HCT116 (cell line): ENCODE data around the gene POFUT2. TPM values are rescaled to one million over a fixed set of nuclear protein-coding genes. Genes with fewer than 3 reads are reported as not detected.

ENCODE experiments used
- ATAC-seq: fragments of 200-7000 bp; cut with Tn5 transposase; 2 replicates; pipeline ENCODE4 v1.9.1; 2020; ENCODE audit warnings: mild to moderate bottlenecking, moderate library complexity
- BruUV-seq: library from RNA; stranded (reverse); fragments of 400-500 nt; replicated peaks from 2 replicates; lab custom pipeline; 2021; lab: Mats Ljungman, UMichigan
- CTCF ChIA-PET: fragments of 300-600 bp; sonication (Branson Sonifier 250); formaldehyde crosslinking; loops from one replicate; lab custom pipeline; 2021; ENCODE audit warnings: antibody characterized with exemption; lab: Charles Lee
- POLR2A ChIA-PET: fragments of 300-600, 350-600 bp; sonication (Branson Sonifier 250); formaldehyde crosslinking; loops from one replicate; lab custom pipeline; 2021; ENCODE audit warnings: antibody characterized with exemption; lab: Charles Lee
- RAD21 ChIA-PET, 2 experiments: fragments of 300-600 bp; sonication (Branson Sonifier 250); formaldehyde crosslinking; loops; one replicate each; lab custom pipeline; 2023; ENCODE audit warnings: low total read pairs in 2 of 2; ENCODE audit not compliant: uncharacterized antibody in 2 of 2, unreplicated experiment in 2 of 2, low non-redundant PET in 1 of 2; lab: Charles Lee
- DNase-seq: peaks from one replicate; pipeline ENCODE4 v3.0.0-alpha.2; 2010; ENCODE audit warnings: low read depth, low spot score
- H2AFZ ChIP-seq: fragments of 200-600 bp; shearing (Covaris generic), sonication (generic); 2 replicates; pipeline ENCODE4 v1.6.1; 2017; ENCODE audit warnings: low read depth, mixed run types, mixed read lengths, antibody characterized with exemption, low read length; ENCODE audit not compliant: poor library complexity, severe bottlenecking
- H3K27ac ChIP-seq: 2 replicates; pipeline ENCODE4 v1.5.1; 2012; ENCODE audit warnings: low read depth, low read length
- H3K27me3 ChIP-seq: fragments of 200-600 bp; sonication (generic); 2 replicates; pipeline ENCODE4 v1.6.1; 2016; ENCODE audit warnings: mixed run types, low read length, mixed read lengths; ENCODE audit not compliant: insufficient read depth
- H3K36me3 ChIP-seq, 2 experiments: fragments of 200-500 bp in 1 of 2; fragments of 200-600 bp in 1 of 2; sonication (Bioruptor generic) in 1 of 2; sonication (generic) in 1 of 2; 2 replicates each; pipeline versions ENCODE4 v1.5.1 to v1.6.1; 2014 to 2016; ENCODE audit warnings: low read length in 2 of 2, inconsistent platforms in 1 of 2, mixed read lengths in 1 of 2, mixed run types in 1 of 2; ENCODE audit not compliant: insufficient read depth in 2 of 2, control insufficient read depth in 1 of 2
- H3K4me1 ChIP-seq, 2 experiments: fragments of 200-600 bp in 1 of 2; sonication (generic) in 1 of 2; 2 replicates each; pipeline versions ENCODE4 v1.5.1 to v1.6.1; 2012 to 2017; ENCODE audit warnings: low read length in 2 of 2, inconsistent platforms in 1 of 2, mild to moderate bottlenecking in 1 of 2, mixed read lengths in 1 of 2, mixed run types in 1 of 2, moderate library complexity in 1 of 2; ENCODE audit not compliant: insufficient read depth in 2 of 2, control insufficient read depth in 1 of 2
- H3K4me2 ChIP-seq: fragments of 200-600 bp; sonication (generic); 2 replicates; pipeline ENCODE4 v1.6.1; 2017; ENCODE audit warnings: mixed run types, low read length, mixed read lengths
- H3K4me3 ChIP-seq, 2 experiments: fragments of 200-600 bp in 1 of 2; sonication (generic) in 1 of 2; replicated peaks in 1 of 2; 2 replicates each; pipeline ENCODE4 v1.5.1; 2011 to 2016; ENCODE audit warnings: low read length in 2 of 2, control low read depth in 1 of 2, low read depth in 1 of 2, mild to moderate bottlenecking in 1 of 2, mixed read lengths in 1 of 2, mixed run types in 1 of 2
- H3K79me2 ChIP-seq: fragments of 200-600 bp; sonication (generic); 2 replicates; pipeline ENCODE4 v1.6.1; 2017; ENCODE audit warnings: mild to moderate bottlenecking, mixed run types, low read length, moderate library complexity, mixed read lengths; ENCODE audit not compliant: insufficient read depth
- H3K9ac ChIP-seq: fragments of 200-600 bp; sonication (generic); 2 replicates; pipeline ENCODE4 v1.6.1; 2016; ENCODE audit warnings: low read length, mixed read lengths
- H3K9me2 ChIP-seq: fragments of 200-600 bp; sonication (generic), shearing (Covaris generic); 2 replicates; pipeline ENCODE4 v1.6.1; 2017; ENCODE audit warnings: mixed run types, mild to moderate bottlenecking, moderate library complexity; ENCODE audit not compliant: insufficient read depth
- H3K9me3 ChIP-seq, 2 experiments: fragments of 200-500 bp in 1 of 2; fragments of 200-600 bp in 1 of 2; sonication (Bioruptor generic) in 1 of 2; sonication (generic) in 1 of 2; 2 replicates each; pipeline ENCODE4 v1.6.1; 2014 to 2017; ENCODE audit warnings: low read length in 2 of 2, mixed read lengths in 2 of 2, inconsistent platforms in 1 of 2, low read depth in 1 of 2, mild to moderate bottlenecking in 1 of 2, mixed run types in 1 of 2, moderate library complexity in 1 of 2; ENCODE audit not compliant: control insufficient read depth in 1 of 2, insufficient read depth in 1 of 2
- H4K20me1 ChIP-seq: fragments of 200-600 bp; sonication (generic), shearing (Covaris generic); 2 replicates; pipeline ENCODE4 v1.6.1; 2017; ENCODE audit warnings: mixed run types, mild to moderate bottlenecking, moderate library complexity; ENCODE audit not compliant: insufficient read depth
- CBX3 ChIP-seq: IDR thresholded peaks from 2 replicates; pipeline ENCODE4 v1.6.1; 2012; ENCODE audit warnings: low read depth
- CEBPB ChIP-seq: IDR thresholded peaks from 2 replicates; pipeline ENCODE4 v1.6.1; 2012; ENCODE audit warnings: low read depth
- ELF1 ChIP-seq: IDR thresholded peaks from 2 replicates; pipeline ENCODE4 v1.6.1; 2012; ENCODE audit warnings: low read depth, borderline replicate concordance
- POLR2AphosphoS5 ChIP-seq: IDR thresholded peaks from 2 replicates; pipeline ENCODE4 v1.6.1; 2011; ENCODE audit warnings: mild to moderate bottlenecking, low read depth, low read length, moderate library complexity
- RAD21 ChIP-seq: IDR thresholded peaks from 2 replicates; pipeline ENCODE4 v1.6.1; 2012; ENCODE audit warnings: low read depth, mild to moderate bottlenecking
- SIN3A ChIP-seq: IDR thresholded peaks from 2 replicates; pipeline ENCODE4 v1.6.1; 2012; ENCODE audit warnings: low read depth
- SP1 ChIP-seq: IDR thresholded peaks from 2 replicates; pipeline ENCODE4 v1.6.1; 2012; ENCODE audit warnings: low read depth
- TCF7L2 ChIP-seq: IDR thresholded peaks from 2 replicates; pipeline ENCODE4 v1.7.0; 2011; ENCODE audit warnings: borderline replicate concordance, inconsistent platforms; ENCODE audit not compliant: insufficient read depth, insufficient read length; ENCODE audit errors: extremely low read depth
- YY1 ChIP-seq: IDR thresholded peaks from 2 replicates; pipeline ENCODE4 v1.6.1; 2011; ENCODE audit warnings: low read length, low read depth, moderate library complexity, mild to moderate bottlenecking; ENCODE audit not compliant: insufficient replicate concordance; ENCODE audit errors: extremely low read depth
- ZFX ChIP-seq: fragments of 450-650 bp; IDR thresholded peaks from 2 replicates; pipeline ENCODE4 v1.6.1; 2017
- ZNF274 ChIP-seq: fragments of 200-500 bp; sonication (Bioruptor generic); IDR thresholded peaks from 2 replicates; pipeline ENCODE4 v1.6.1; 2014; ENCODE audit warnings: mild to moderate bottlenecking, low read depth, low read length, inconsistent platforms
- intact Hi-C: fragments of 100-400 bp; cut with micrococcal nuclease; formaldehyde crosslinking; loops from 2 replicates; pipeline ENCODE4 v1.10.0; 2022
- total RNA-seq: library from RNA; stranded (reverse); gene quantifications from one replicate; pipeline ENCODE4 v1.2.1, GENCODE V29; 2021; ENCODE audit not compliant: unreplicated experiment
- TF ChIP-seq, protein P1 (sequence below): IDR thresholded peaks from 2 replicates; pipeline ENCODE4 v1.6.1; 2011; ENCODE audit warnings: mild to moderate bottlenecking, low read length, moderate library complexity; ENCODE audit not compliant: insufficient replicate concordance; ENCODE audit errors: extremely low read depth
- TF ChIP-seq, protein P2 (sequence below): IDR thresholded peaks from 2 replicates; pipeline ENCODE4 v1.6.1; 2012

Gene POFUT2
- total RNA-seq, 1 experiment from 2014 or later, result 20.5 TPM

DNA sequence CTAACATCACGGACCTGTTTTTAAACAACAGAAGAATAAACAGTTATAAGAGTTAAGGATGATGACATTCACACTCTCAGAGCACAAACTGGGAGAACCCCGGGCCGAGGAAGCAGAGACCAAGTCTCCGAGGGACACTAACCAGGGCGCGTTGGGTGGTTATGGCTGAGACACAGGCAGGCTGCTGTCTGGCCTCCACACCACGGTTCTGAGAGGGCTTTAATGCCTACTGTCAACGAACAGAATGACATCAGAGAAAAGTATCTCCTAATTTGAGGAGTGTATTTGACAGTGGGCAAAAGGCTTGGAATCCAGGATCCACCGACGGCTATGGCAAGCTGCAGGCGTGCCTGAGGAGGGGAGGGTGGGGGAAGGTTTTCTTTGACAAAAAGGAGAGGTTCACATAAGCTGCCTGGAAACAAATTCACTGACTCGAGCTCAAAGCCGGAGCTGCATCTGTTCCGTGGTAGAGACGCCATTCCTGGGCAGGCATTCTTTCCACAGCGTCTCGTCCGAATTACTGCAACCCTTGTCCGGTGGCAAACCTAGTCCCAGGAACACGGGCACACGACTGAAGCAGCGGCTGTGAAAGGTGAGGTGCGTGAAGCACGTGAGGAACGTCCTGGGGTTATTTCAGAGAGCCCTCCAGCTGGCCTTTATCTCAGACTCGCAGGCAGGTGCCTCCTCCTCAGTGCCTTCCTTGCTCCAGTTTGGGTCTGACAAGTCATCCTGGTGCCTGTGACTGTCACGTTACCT is 9.4 kb downstream of the POFUT2 start:
- ChIA-PET RAD21 (no interaction called here), POLR2A (no interaction called here), CTCF (interaction anchor here (1.1 kb wide), 1 partner anchor 31 kb away, joined by 3 read pairs; no protein-coding TSS in a partner anchor)
- no peaks in the 10 kb centered on the region for H3K27me3 ChIP-seq
- no peak overlapping the region for H3K4me3 ChIP-seq
- BruUV-seq, result no TSS peak
- no peak overlapping the region for H3K9ac ChIP-seq
- peaks cover 6% of the 10 kb centered on the region; the same call in 1 of the 2 replicates for H3K79me2 ChIP-seq
- H3K4me1 ChIP-seq, result no peaks in the 10 kb centered on the region
- peaks cover 3 to 33% of the 10 kb centered on the region in 2 experiments for H3K36me3 ChIP-seq
- no peak for DNase-seq
- ATAC-seq, result no peak
- no peak for TF ChIP-seq ZNF274
- no peak for TF ChIP-seq CEBPB
- no peak overlapping the region for H3K27ac ChIP-seq
- no peaks in the 10 kb centered on the region for H3K9me3 ChIP-seq
- H2AFZ ChIP-seq, result no peak overlapping the region
- intact Hi-C loops, result no loop called here
- H3K9me2 ChIP-seq, result no peaks in the 10 kb centered on the region
- no peak overlapping the region for H3K4me2 ChIP-seq
- H4K20me1 ChIP-seq, result no peaks in the 10 kb centered on the region

GRCh38 chr21:45277101-45278045 is 10.3 kb downstream of the POFUT2 start:
- RAD21 ChIA-PET, result no interaction called here
- Histone ChIP-seq H3K79me2 (peaks cover 16% of the 10 kb centered on the region), H3K4me2 (no peak overlapping the region), H3K27ac (no peak overlapping the region), H3K27me3 (no peaks in the 10 kb centered on the region), H3K9me3 (no peaks in the 10 kb centered on the region), H3K4me1 (no peaks in the 10 kb centered on the region), H2AFZ (no peak overlapping the region), H3K36me3 (peaks cover 3 to 34% of the 10 kb centered on the region in 2 experiments), H3K4me3 (no peak overlapping the region), H3K9me2 (no peaks in the 10 kb centered on the region), H3K9ac (no peak overlapping the region), H4K20me1 (no peaks in the 10 kb centered on the region)
- CTCF ChIA-PET, result interaction anchor here (1.1 kb wide), 1 partner anchor 32 kb away, joined by 3 read pairs; no protein-coding TSS in a partner anchor
- no TSS peak for BruUV-seq
- DNase-seq (no peak), ATAC-seq (no peak)
- POLR2A ChIA-PET, result no interaction called here
- TF ChIP-seq CBX3, result no peak
- no peak for TF ChIP-seq YY1
- TF ChIP-seq ZNF274, result no peak
- TF ChIP-seq ZFX, result no peak
- TF ChIP-seq RAD21, result no peak
- TF ChIP-seq SP1, result no peak
- TF ChIP-seq, protein P1, sequence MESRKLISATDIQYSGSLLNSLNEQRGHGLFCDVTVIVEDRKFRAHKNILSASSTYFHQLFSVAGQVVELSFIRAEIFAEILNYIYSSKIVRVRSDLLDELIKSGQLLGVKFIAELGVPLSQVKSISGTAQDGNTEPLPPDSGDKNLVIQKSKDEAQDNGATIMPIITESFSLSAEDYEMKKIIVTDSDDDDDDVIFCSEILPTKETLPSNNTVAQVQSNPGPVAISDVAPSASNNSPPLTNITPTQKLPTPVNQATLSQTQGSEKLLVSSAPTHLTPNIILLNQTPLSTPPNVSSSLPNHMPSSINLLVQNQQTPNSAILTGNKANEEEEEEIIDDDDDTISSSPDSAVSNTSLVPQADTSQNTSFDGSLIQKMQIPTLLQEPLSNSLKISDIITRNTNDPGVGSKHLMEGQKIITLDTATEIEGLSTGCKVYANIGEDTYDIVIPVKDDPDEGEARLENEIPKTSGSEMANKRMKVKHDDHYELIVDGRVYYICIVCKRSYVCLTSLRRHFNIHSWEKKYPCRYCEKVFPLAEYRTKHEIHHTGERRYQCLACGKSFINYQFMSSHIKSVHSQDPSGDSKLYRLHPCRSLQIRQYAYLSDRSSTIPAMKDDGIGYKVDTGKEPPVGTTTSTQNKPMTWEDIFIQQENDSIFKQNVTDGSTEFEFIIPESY, result no peak
- TF ChIP-seq, protein P2, sequence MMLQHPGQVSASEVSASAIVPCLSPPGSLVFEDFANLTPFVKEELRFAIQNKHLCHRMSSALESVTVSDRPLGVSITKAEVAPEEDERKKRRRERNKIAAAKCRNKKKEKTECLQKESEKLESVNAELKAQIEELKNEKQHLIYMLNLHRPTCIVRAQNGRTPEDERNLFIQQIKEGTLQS, result no peak
- no peak for TF ChIP-seq POLR2AphosphoS5
- no peak for TF ChIP-seq SIN3A
- TF ChIP-seq ELF1, result no peak
- TF ChIP-seq CEBPB, result no peak
- TF ChIP-seq TCF7L2, result no peak
- intact Hi-C loops, result no loop called here
